Measurements from ENCODE around the gene KIRREL1. TPM values are rescaled to one million over a fixed set of nuclear protein-coding genes. Genes with fewer than 3 reads are reported as not detected.

Gene KIRREL1
- total and polyA plus RNA-seq, 2 experiments from 2014 or later, result 5.1 to 35.2 TPM

DNA sequence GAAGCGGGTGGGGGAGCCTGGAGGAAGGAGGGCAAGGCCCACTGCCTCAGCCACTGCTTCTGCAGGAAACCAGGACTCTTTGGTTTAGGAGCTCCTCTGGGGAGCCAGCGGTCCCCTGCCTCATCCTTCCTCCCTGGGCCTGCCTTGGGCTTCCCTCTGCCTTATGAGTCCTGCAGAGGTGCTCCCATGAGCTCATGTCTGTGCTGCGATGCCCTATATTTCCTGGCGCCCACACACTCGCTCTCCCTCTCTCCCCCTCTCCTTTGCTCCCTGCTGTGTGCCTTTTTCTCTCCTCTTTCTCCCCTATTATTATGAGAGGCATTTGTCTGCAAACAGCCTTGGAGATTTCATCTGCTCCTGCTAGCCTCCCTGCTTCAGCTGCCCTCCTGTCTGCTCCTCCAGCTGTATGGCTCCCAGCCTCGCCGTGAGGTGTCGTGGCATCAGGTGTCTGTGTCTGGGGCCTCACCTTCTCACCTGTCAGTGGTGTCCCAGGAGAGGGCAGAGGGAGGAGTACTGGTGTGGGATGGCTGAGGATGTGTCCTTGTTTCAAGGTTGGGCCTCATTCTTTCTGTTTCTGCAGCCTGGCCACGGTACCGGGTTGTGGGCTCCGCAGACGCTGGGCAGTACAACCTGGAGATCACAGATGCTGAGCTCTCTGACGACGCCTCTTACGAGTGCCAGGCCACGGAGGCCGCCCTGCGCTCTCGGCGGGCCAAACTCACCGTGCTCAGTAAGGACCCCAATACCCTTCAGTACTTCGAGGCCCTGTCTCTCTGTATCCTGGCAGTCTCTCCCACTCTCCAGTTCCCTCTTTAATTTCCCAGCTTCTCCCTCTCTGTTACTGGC lies 84.2 kb downstream of the KIRREL1 start (continued):
- TF ChIP-seq, protein P1, sequence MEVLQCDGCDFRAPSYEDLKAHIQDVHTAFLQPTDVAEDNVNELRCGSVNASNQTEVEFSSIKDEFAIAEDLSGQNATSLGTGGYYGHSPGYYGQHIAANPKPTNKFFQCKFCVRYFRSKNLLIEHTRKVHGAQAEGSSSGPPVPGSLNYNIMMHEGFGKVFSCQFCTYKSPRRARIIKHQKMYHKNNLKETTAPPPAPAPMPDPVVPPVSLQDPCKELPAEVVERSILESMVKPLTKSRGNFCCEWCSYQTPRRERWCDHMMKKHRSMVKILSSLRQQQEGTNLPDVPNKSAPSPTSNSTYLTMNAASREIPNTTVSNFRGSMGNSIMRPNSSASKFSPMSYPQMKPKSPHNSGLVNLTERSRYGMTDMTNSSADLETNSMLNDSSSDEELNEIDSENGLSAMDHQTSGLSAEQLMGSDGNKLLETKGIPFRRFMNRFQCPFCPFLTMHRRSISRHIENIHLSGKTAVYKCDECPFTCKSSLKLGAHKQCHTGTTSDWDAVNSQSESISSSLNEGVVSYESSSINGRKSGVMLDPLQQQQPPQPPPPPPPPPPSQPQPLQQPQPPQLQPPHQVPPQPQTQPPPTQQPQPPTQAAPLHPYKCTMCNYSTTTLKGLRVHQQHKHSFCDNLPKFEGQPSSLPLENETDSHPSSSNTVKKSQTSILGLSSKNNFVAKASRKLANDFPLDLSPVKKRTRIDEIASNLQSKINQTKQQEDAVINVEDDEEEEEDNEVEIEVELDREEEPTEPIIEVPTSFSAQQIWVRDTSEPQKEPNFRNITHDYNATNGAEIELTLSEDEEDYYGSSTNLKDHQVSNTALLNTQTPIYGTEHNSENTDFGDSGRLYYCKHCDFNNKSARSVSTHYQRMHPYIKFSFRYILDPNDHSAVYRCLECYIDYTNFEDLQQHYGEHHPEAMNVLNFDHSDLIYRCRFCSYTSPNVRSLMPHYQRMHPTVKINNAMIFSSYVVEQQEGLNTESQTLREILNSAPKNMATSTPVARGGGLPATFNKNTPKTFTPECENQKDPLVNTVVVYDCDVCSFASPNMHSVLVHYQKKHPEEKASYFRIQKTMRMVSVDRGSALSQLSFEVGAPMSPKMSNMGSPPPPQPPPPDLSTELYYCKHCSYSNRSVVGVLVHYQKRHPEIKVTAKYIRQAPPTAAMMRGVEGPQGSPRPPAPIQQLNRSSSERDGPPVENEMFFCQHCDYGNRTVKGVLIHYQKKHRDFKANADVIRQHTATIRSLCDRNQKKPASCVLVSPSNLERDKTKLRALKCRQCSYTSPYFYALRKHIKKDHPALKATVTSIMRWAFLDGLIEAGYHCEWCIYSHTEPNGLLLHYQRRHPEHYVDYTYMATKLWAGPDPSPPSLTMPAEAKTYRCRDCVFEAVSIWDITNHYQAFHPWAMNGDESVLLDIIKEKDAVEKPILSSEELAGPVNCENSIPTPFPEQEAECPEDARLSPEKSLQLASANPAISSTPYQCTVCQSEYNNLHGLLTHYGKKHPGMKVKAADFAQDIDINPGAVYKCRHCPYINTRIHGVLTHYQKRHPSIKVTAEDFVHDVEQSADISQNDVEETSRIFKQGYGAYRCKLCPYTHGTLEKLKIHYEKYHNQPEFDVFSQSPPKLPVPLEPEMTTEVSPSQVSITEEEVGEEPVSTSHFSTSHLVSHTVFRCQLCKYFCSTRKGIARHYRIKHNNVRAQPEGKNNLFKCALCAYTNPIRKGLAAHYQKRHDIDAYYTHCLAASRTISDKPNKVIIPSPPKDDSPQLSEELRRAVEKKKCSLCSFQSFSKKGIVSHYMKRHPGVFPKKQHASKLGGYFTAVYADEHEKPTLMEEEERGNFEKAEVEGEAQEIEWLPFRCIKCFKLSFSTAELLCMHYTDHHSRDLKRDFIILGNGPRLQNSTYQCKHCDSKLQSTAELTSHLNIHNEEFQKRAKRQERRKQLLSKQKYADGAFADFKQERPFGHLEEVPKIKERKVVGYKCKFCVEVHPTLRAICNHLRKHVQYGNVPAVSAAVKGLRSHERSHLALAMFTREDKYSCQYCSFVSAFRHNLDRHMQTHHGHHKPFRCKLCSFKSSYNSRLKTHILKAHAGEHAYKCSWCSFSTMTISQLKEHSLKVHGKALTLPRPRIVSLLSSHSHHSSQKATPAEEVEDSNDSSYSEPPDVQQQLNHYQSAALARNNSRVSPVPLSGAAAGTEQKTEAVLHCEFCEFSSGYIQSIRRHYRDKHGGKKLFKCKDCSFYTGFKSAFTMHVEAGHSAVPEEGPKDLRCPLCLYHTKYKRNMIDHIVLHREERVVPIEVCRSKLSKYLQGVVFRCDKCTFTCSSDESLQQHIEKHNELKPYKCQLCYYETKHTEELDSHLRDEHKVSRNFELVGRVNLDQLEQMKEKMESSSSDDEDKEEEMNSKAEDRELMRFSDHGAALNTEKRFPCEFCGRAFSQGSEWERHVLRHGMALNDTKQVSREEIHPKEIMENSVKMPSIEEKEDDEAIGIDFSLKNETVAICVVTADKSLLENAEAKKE (CRISPR knock-in tag; IDR thresholded peaks at IDR 0.05), result no peak
- TF ChIP-seq, protein P2, sequence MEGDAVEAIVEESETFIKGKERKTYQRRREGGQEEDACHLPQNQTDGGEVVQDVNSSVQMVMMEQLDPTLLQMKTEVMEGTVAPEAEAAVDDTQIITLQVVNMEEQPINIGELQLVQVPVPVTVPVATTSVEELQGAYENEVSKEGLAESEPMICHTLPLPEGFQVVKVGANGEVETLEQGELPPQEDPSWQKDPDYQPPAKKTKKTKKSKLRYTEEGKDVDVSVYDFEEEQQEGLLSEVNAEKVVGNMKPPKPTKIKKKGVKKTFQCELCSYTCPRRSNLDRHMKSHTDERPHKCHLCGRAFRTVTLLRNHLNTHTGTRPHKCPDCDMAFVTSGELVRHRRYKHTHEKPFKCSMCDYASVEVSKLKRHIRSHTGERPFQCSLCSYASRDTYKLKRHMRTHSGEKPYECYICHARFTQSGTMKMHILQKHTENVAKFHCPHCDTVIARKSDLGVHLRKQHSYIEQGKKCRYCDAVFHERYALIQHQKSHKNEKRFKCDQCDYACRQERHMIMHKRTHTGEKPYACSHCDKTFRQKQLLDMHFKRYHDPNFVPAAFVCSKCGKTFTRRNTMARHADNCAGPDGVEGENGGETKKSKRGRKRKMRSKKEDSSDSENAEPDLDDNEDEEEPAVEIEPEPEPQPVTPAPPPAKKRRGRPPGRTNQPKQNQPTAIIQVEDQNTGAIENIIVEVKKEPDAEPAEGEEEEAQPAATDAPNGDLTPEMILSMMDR (conservative IDR thresholded peaks at IDR 0.05; ENCODE audit: low read depth in 2 of 2), result no peak
- TF ChIP-seq JUNB (IDR thresholded peaks at IDR 0.05; ENCODE audit: unreplicated experiment) (no peak), EZH2phosphoT487 (IDR thresholded peaks at IDR 0.05; ENCODE audit: unreplicated experiment) (no peak), POLR2AphosphoS5 (IDR thresholded peaks at IDR 0.05; ENCODE audit: low read depth) (no peak)

DNA sequence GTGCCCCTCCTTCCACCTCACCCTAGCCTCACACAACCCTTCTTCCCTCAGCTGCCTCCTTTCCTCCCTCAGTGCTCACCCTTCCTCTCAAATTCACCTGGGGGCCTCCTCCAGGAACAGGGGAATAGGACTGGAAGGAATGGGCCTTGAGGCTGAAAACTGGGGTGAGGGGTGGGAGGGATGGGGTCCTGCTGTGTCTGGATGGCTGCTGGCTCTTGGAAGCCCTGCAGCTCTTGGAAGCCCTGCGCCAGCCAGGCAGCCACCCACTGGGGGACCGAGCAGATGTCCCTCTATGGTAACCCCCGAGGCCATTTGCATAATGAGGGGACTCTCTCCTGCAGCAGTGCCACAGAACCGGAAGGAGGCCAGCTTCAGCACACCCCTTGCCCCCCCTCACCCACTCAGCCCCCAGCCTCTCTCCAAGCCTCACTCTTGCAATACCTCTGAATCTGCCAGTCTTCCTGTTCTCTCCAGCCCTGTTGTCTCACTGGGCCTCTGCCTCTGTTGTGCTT lies 85.2 kb downstream of the KIRREL1 start:
- Histone ChIP-seq H3K27me3 (ENCODE audit: insufficient read depth) (no peaks in the 10 kb centered on the region), H3K9me2 (ENCODE audit: insufficient read depth) (no peaks in the 10 kb centered on the region; the same call in 1 of the 2 replicates), H3K4me2 (no peak overlapping the region), H4K20me1 (replicated peaks; ENCODE audit: insufficient read depth) (no peaks in the 10 kb centered on the region; the same call in 1 of the 2 replicates), H3K4me1 (ENCODE audit: insufficient read depth) (peaks cover 33% of the 10 kb centered on the region), H3K27ac (ENCODE audit: low read depth) (0 out of 2 replicates have a peak overlapping the region, but pooled peaks have one; percentile 50), H3K79me2 (replicated peaks; ENCODE audit: insufficient read depth) (no peaks in the 10 kb centered on the region; the same call in 1 of the 2 replicates), H3K4me3 (no peak overlapping the region), H2AFZ (no peak overlapping the region), H3F3A (replicated peaks; ENCODE audit: low read depth) (peaks cover 8% of the 10 kb centered on the region; the same call in 1 of the 2 replicates), H3K36me3 (ENCODE audit: insufficient read depth) (no peaks in the 10 kb centered on the region; the same call in 1 of the 2 replicates)
- H3K36me3 Mint-ChIP-seq (ENCODE audit: low read depth), result peaks cover 46% of the 10 kb centered on the region
- no peak overlapping the region; the same call in 2 of the 3 replicates for H3K4me3 Mint-ChIP-seq
- peaks cover 14% of the 10 kb centered on the region for H3K27me3 Mint-ChIP-seq (ENCODE audit: insufficient read depth, low read depth, poor library complexity)
- ATAC-seq, result peak; percentile 26
- peak overlapping the region; percentile 57 for H3K27ac Mint-ChIP-seq
- H3K4me1 Mint-ChIP-seq, result peaks cover 43% of the 10 kb centered on the region
- no peak for DNase-seq (ENCODE audit: low spot score)
- H3K9me3 Mint-ChIP-seq, result no peaks in the 10 kb centered on the region
- TF ChIP-seq CREB1 (CRISPR knock-in tag; IDR thresholded peaks at IDR 0.05; ENCODE audit: low read depth) (no peak), POLR2AphosphoS5 (IDR thresholded peaks at IDR 0.05; ENCODE audit: low read depth) (no peak), ZNF114 (CRISPR knock-in tag; IDR thresholded peaks at IDR 0.05) (no peak)
- TF ChIP-seq, protein P3, sequence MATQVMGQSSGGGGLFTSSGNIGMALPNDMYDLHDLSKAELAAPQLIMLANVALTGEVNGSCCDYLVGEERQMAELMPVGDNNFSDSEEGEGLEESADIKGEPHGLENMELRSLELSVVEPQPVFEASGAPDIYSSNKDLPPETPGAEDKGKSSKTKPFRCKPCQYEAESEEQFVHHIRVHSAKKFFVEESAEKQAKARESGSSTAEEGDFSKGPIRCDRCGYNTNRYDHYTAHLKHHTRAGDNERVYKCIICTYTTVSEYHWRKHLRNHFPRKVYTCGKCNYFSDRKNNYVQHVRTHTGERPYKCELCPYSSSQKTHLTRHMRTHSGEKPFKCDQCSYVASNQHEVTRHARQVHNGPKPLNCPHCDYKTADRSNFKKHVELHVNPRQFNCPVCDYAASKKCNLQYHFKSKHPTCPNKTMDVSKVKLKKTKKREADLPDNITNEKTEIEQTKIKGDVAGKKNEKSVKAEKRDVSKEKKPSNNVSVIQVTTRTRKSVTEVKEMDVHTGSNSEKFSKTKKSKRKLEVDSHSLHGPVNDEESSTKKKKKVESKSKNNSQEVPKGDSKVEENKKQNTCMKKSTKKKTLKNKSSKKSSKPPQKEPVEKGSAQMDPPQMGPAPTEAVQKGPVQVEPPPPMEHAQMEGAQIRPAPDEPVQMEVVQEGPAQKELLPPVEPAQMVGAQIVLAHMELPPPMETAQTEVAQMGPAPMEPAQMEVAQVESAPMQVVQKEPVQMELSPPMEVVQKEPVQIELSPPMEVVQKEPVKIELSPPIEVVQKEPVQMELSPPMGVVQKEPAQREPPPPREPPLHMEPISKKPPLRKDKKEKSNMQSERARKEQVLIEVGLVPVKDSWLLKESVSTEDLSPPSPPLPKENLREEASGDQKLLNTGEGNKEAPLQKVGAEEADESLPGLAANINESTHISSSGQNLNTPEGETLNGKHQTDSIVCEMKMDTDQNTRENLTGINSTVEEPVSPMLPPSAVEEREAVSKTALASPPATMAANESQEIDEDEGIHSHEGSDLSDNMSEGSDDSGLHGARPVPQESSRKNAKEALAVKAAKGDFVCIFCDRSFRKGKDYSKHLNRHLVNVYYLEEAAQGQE (IDR thresholded peaks at IDR 0.05; ENCODE audit: unreplicated experiment), result no peak
- TF ChIP-seq, protein P2 (conservative IDR thresholded peaks at IDR 0.05; ENCODE audit: low read depth in 2 of 2), result no peak

Data from GM23338 (cell line).